Natural killer cell (primary cell): Measurements from ENCODE around the gene ENTR1. TPM values are rescaled to one million over a fixed set of nuclear protein-coding genes. Genes with fewer than 3 reads are reported as not detected.

ENCODE experiments used
- ATAC-seq, 3 donors: fragments of 150-1000 bp in 2 of 3; fragments of 200-7000 bp in 1 of 3; cut with Tn5 transposase; 1 replicate in 1 of 3; 2 replicates in 2 of 3; pipeline ENCODE4 v1.10.0; 2021; ENCODE audit warnings: mild to moderate bottlenecking in 2 of 3, moderate library complexity in 2 of 3
- DNase-seq, 2 donors: peaks; one replicate each; pipeline versions ENCODE4 v3.0.0 to v3.0.0-alpha.2; 2013 to 2021; ENCODE audit warnings: mixed read lengths in 1 of 2
- H3K27ac ChIP-seq: one replicate; pipeline ENCODE4 v1.5.1; 2013; ENCODE audit warnings: mild to moderate bottlenecking, low read length
- H3K27me3 ChIP-seq: one replicate; pipeline ENCODE4 v1.6.1; 2013; ENCODE audit warnings: low read length; ENCODE audit not compliant: control insufficient read depth, insufficient read depth
- H3K36me3 ChIP-seq: one replicate; pipeline ENCODE4 v1.6.1; 2013; ENCODE audit warnings: low read length; ENCODE audit not compliant: control insufficient read depth, insufficient read depth
- H3K4me1 ChIP-seq: one replicate; pipeline ENCODE4 v1.6.1; 2013; ENCODE audit warnings: low read length; ENCODE audit not compliant: control insufficient read depth, insufficient read depth
- H3K4me3 ChIP-seq: one replicate; pipeline ENCODE4 v1.5.1; 2013; ENCODE audit warnings: low read length
- H3K9me3 ChIP-seq: one replicate; pipeline ENCODE4 v1.6.1; 2013; ENCODE audit warnings: low read length; ENCODE audit not compliant: control insufficient read depth, insufficient read depth
- H3K27ac Mint-ChIP-seq, 2 donors: one replicate each; pipeline ENCODE4 v1.8.0; 2022; ENCODE audit warnings: mild to moderate bottlenecking in 2 of 2, mixed read lengths in 2 of 2, moderate library complexity in 1 of 2
- H3K27me3 Mint-ChIP-seq, 2 donors: one replicate each; pipeline ENCODE4 v1.8.0; 2022; ENCODE audit warnings: low read depth in 2 of 2, mixed read lengths in 2 of 2
- H3K36me3 Mint-ChIP-seq: one replicate; pipeline ENCODE4 v1.8.0; 2022; ENCODE audit warnings: mixed read lengths
- H3K4me1 Mint-ChIP-seq, 2 donors: one replicate each; pipeline ENCODE4 v1.8.0; 2022; ENCODE audit warnings: mixed read lengths in 2 of 2
- H3K4me3 Mint-ChIP-seq: one replicate; pipeline ENCODE4 v1.8.0; 2022; ENCODE audit warnings: mild to moderate bottlenecking, moderate library complexity, mixed read lengths
- H3K9me3 Mint-ChIP-seq, 2 donors: one replicate each; pipeline ENCODE4 v1.8.0; 2022; ENCODE audit warnings: mixed read lengths in 2 of 2
- CTCF ChIP-seq: fragments of 200-600 bp; IDR thresholded peaks from one replicate; pipeline ENCODE4 v1.8.0; 2022; ENCODE audit warnings: antibody characterized with exemption
- WGBS: methylation state at CpG from one replicate; pipeline ENCODE4 v1.1.7; 2013; ENCODE audit warnings: missing lambda C conversion rate; ENCODE audit not compliant: insufficient coverage; 5-methylcytosine and 5-hydroxymethylcytosine counted together
- intact Hi-C: fragments of 100-400 bp; cut with micrococcal nuclease; formaldehyde crosslinking; loops from one replicate; pipeline ENCODE4 v1.14.2; 2022
- total RNA-seq, 4 donors: library from RNA; stranded (reverse); fragments of 120-200 nt in 1 of 4; gene quantifications; one replicate each; pipeline versions ENCODE4 v1.2.3 to v1.2.4, GENCODE V29; 2013 to 2022

The ENTR1 gene
- total RNA-seq, 3 donors from 2014 or later (not counting 1 experiment from before 2014, with no cell fraction given): 38.7 to 62.3 (median 41.6) TPM

GRCh38 chr9:136433849-136434579 is 23.6 kb upstream of the ENTR1 start:
- ATAC-seq (no peak), DNase-seq (no peak)
- Mint-ChIP-seq H3K4me3 (no peak overlapping the region), H3K27ac (no peak overlapping the region), H3K36me3 (no peaks in the 10 kb centered on the region), H3K27me3 (no peaks in the 10 kb centered on the region), H3K4me1 (peaks cover 14 to 30% of the 10 kb centered on the region in 2 donors), H3K9me3 (no peaks in the 10 kb centered on the region)
- Histone ChIP-seq H3K36me3 (no peaks in the 10 kb centered on the region), H3K4me1 (peaks cover 24% of the 10 kb centered on the region), H3K27ac (no peak overlapping the region), H3K9me3 (no peaks in the 10 kb centered on the region), H3K4me3 (no peak overlapping the region), H3K27me3 (no peaks in the 10 kb centered on the region)
- intact Hi-C loops: no loop called here
- 96% methylated on average over 35 of the region's 37 CpGs for WGBS
- no peak for TF ChIP-seq CTCF

GRCh38 chr9:136433043-136433715 is 22.8 kb upstream of the ENTR1 start:
- peaks cover 17% of the 10 kb centered on the region for H3K4me1 ChIP-seq
- no peaks in the 10 kb centered on the region for H3K9me3 Mint-ChIP-seq
- DNase-seq: no peak
- H3K27me3 ChIP-seq: no peaks in the 10 kb centered on the region
- intact Hi-C loops: no loop called here
- H3K36me3 Mint-ChIP-seq: no peaks in the 10 kb centered on the region
- peaks cover 14 to 25% of the 10 kb centered on the region in 2 donors for H3K4me1 Mint-ChIP-seq
- no peak overlapping the region for H3K27ac Mint-ChIP-seq
- H3K4me3 ChIP-seq: no peak overlapping the region
- H3K9me3 ChIP-seq: no peaks in the 10 kb centered on the region
- TF ChIP-seq CTCF: no peak
- no peak overlapping the region for H3K27ac ChIP-seq
- peaks cover 5% of the 10 kb centered on the region for H3K36me3 ChIP-seq
- ATAC-seq: no peak
- H3K27me3 Mint-ChIP-seq: no peaks in the 10 kb centered on the region
- 95% methylated on average over 36 of the region's 36 CpGs for WGBS
- H3K4me3 Mint-ChIP-seq: no peak overlapping the region

GRCh38 chr9:136432591-136432990 is 22.2 kb upstream of the ENTR1 start:
- DNase-seq: no peak
- Histone ChIP-seq H3K27ac (no peak overlapping the region), H3K9me3 (no peaks in the 10 kb centered on the region), H3K4me3 (no peak overlapping the region), H3K27me3 (no peaks in the 10 kb centered on the region), H3K36me3 (peaks cover 5% of the 10 kb centered on the region), H3K4me1 (peaks cover 11% of the 10 kb centered on the region)
- no peak for ATAC-seq
- intact Hi-C loops: no loop called here
- Mint-ChIP-seq H3K4me1 (peaks cover 14 to 19% of the 10 kb centered on the region in 2 donors), H3K9me3 (no peaks in the 10 kb centered on the region), H3K36me3 (no peaks in the 10 kb centered on the region), H3K27me3 (no peaks in the 10 kb centered on the region), H3K27ac (no peak overlapping the region), H3K4me3 (no peak overlapping the region)
- 91% methylated on average over 26 of the region's 26 CpGs for WGBS
- no peak for TF ChIP-seq CTCF
